SK-N-SH (cell line): ENCODE measurements around the gene CRTC3. TPM values are rescaled to one million over a fixed set of nuclear protein-coding genes. Genes with fewer than 3 reads are reported as not detected.

Experiments used
- CTCF ChIA-PET: fragments of 300-600, 350-600 bp; formaldehyde crosslinking; extraction: SDS; loops from one replicate; lab custom pipeline; 2021; lab: Yijun Ruan, JAX
- POLR2A ChIA-PET: fragments of 350-600 bp; sonication (Branson Sonifier 250); formaldehyde crosslinking; extraction: SDS; loops from one replicate; lab custom pipeline; 2020; ENCODE audit warnings: antibody characterized with exemption, inconsistent platforms; lab: Yijun Ruan, JAX
- DNase-seq: peaks from one replicate; pipeline ENCODE4 v3.0.0; 2012
- H2AFZ ChIP-seq: fragments of 200-600 bp; sonication (generic); 2 replicates; pipeline ENCODE4 v1.8.1; 2016; ENCODE audit warnings: antibody characterized with exemption, mild to moderate bottlenecking, low read depth
- H3F3A ChIP-seq: fragments of 200-600 bp; sonication (generic); replicated peaks from 2 replicates; pipeline ENCODE3; 2016; ENCODE audit warnings: antibody characterized with exemption, mild to moderate bottlenecking; ENCODE audit not compliant: insufficient read depth
- H3K27ac ChIP-seq, 2 experiments: fragments of 200-500 bp in 1 of 2; fragments of 200-600 bp in 1 of 2; sonication (Bioruptor generic) in 1 of 2; sonication (generic), shearing (Covaris generic) in 1 of 2; 2 replicates each; pipeline versions ENCODE4 v1.5.1 to v1.6.1; 2014 to 2016; ENCODE audit warnings: low read depth in 2 of 2, inconsistent platforms in 1 of 2, low read length in 1 of 2, mild to moderate bottlenecking in 1 of 2, mixed read lengths in 1 of 2
- H3K27me3 ChIP-seq: fragments of 200-600 bp; sonication (generic), shearing (Covaris generic); 2 replicates; pipeline ENCODE4 v1.6.1; 2016; ENCODE audit warnings: mixed run types; ENCODE audit not compliant: insufficient read depth
- H3K36me3 ChIP-seq, 2 experiments: fragments of 200-500 bp in 1 of 2; fragments of 200-600 bp in 1 of 2; sonication (Bioruptor generic) in 1 of 2; sonication (generic) in 1 of 2; replicated peaks in 1 of 2; 2 replicates each; pipeline versions ENCODE3 to v1.5.1; 2014 to 2016; ENCODE audit warnings: low read length in 1 of 2, mild to moderate bottlenecking in 1 of 2; ENCODE audit not compliant: insufficient read depth in 2 of 2, control insufficient read depth in 1 of 2
- H3K4me1 ChIP-seq, 2 experiments: fragments of 200-500 bp in 1 of 2; fragments of 200-600 bp in 1 of 2; sonication (Bioruptor generic) in 1 of 2; sonication (generic), shearing (Covaris generic) in 1 of 2; 2 replicates each; pipeline versions ENCODE4 v1.5.1 to v1.6.1; 2014 to 2016; ENCODE audit warnings: low read depth in 1 of 2, low read length in 1 of 2, mixed run types in 1 of 2; ENCODE audit not compliant: insufficient read depth in 2 of 2, control insufficient read depth in 1 of 2
- H3K4me2 ChIP-seq: fragments of 200-600 bp; sonication (generic), shearing (Covaris generic); 2 replicates; pipeline ENCODE4 v1.6.1; 2017; ENCODE audit warnings: mixed run types
- H3K4me3 ChIP-seq, 2 experiments: fragments of 200-500 bp in 1 of 2; fragments of 200-600 bp in 1 of 2; sonication (Bioruptor generic) in 1 of 2; sonication (generic), shearing (Covaris generic) in 1 of 2; 2 replicates each; pipeline versions ENCODE4 v1.5.1 to v1.8.1; 2014 to 2016; ENCODE audit warnings: low read depth in 2 of 2, inconsistent platforms in 1 of 2, low read length in 1 of 2, mild to moderate bottlenecking in 1 of 2, mixed read lengths in 1 of 2, moderate library complexity in 1 of 2
- H3K79me2 ChIP-seq: fragments of 200-600 bp; sonication (generic); 2 replicates; pipeline ENCODE4 v1.8.1; 2017; ENCODE audit warnings: mild to moderate bottlenecking; ENCODE audit not compliant: insufficient read depth
- H3K9ac ChIP-seq: fragments of 200-600 bp; sonication (generic); 2 replicates; pipeline ENCODE4 v1.6.1; 2017; ENCODE audit warnings: mixed run types
- H3K9me2 ChIP-seq: fragments of 200-600 bp; sonication (generic); 2 replicates; pipeline ENCODE4 v1.6.1; 2017; ENCODE audit warnings: mixed run types
- H3K9me3 ChIP-seq: fragments of 200-600 bp; sonication (generic); 2 replicates; pipeline ENCODE4 v1.6.1; 2017; ENCODE audit warnings: mixed run types, mild to moderate bottlenecking, moderate library complexity
- H4K20me1 ChIP-seq: fragments of 200-600 bp; sonication (generic); 2 replicates; pipeline ENCODE4 v1.6.1; 2017; ENCODE audit warnings: mild to moderate bottlenecking, mixed run types; ENCODE audit not compliant: insufficient read depth
- CHD2 ChIP-seq: fragments of 150-350 bp; IDR thresholded peaks from 2 replicates; pipeline ENCODE4 v1.6.1; 2018; ENCODE audit warnings: low read length; ENCODE audit not compliant: partially characterized antibody
- ELF1 ChIP-seq: IDR thresholded peaks from 2 replicates; pipeline ENCODE4 v1.4.0; 2012
- EP300 ChIP-seq, 2 experiments: IDR thresholded peaks; 2 replicates each; pipeline versions ENCODE4 v1.4.0 to v1.6.1; 2012; ENCODE audit warnings: borderline replicate concordance in 1 of 2, low read depth in 1 of 2, low read length in 1 of 2
- EZH2phosphoT487 ChIP-seq: fragments of 200-600 bp; sonication (generic); IDR thresholded peaks from 2 replicates; pipeline ENCODE4 v1.6.1; 2017; ENCODE audit warnings: low read depth, mixed run types, mild to moderate bottlenecking, antibody characterized with exemption, moderate library complexity, borderline replicate concordance
- GATA2 ChIP-seq: sonication (generic); formaldehyde crosslinking; IDR thresholded peaks from 2 replicates; pipeline ENCODE4 v1.5.0; 2020; ENCODE audit warnings: mild to moderate bottlenecking, missing genetic modification reagents
- JUND ChIP-seq: IDR thresholded peaks from 2 replicates; pipeline ENCODE4 v1.4.0; 2012
- NFIC ChIP-seq: IDR thresholded peaks from 2 replicates; pipeline ENCODE4 v1.4.0; 2012; ENCODE audit warnings: borderline replicate concordance
- RAD21 ChIP-seq: IDR thresholded peaks from 2 replicates; pipeline ENCODE4 v1.6.1; 2012; ENCODE audit warnings: mild to moderate bottlenecking, low read length
- RCOR1 ChIP-seq: fragments of 150-350 bp; IDR thresholded peaks from 2 replicates; pipeline ENCODE4 v1.6.1; 2017; ENCODE audit warnings: antibody characterized with exemption, low read length
- RFX5 ChIP-seq: IDR thresholded peaks from 2 replicates; pipeline ENCODE4 v1.6.1; 2012; ENCODE audit warnings: mild to moderate bottlenecking, improper control_type of control experiment, low read length
- RXRA ChIP-seq: IDR thresholded peaks from 2 replicates; pipeline ENCODE4 v1.4.0; 2012; ENCODE audit warnings: low read depth, mild to moderate bottlenecking, borderline replicate concordance
- SMC3 ChIP-seq: IDR thresholded peaks from 2 replicates; pipeline ENCODE4 v1.6.1; 2012; ENCODE audit warnings: low read depth, low read length, improper control_type of control experiment
- TCF12 ChIP-seq: IDR thresholded peaks from 2 replicates; pipeline ENCODE4 v1.4.0; 2012
- TEAD4 ChIP-seq: IDR thresholded peaks from 2 replicates; pipeline ENCODE4 v1.4.0; 2012; ENCODE audit warnings: mild to moderate bottlenecking, borderline replicate concordance; ENCODE audit not compliant: insufficient read depth
- whole genome bisulfite sequencing: methylation state at CpG from one replicate; pipeline ENCODE4 v1.1.6; 2017; ENCODE audit warnings: low lambda C conversion rate; 5-methylcytosine and 5-hydroxymethylcytosine counted together
- polyA plus RNA-seq, 3 experiments: library from polyadenylated mRNA; depleted of rRNA; stranded (reverse); fragments of >200 nt; gene quantifications; 2 replicates each; pipeline ENCODE4 v1.2.3, GENCODE V29; 2012

Gene CRTC3
- polyA plus RNA-seq, 1 of the 3 experiments (the other 2 are of a cell fraction), result 16.7 TPM

- peaks cover 8% of the 10 kb centered on the region for H3K79me2 ChIP-seq
- no peaks in the 10 kb centered on the region for H4K20me1 ChIP-seq
- DNase-seq, result no peak
- no peak overlapping the region; a peak in 1 of 4 replicates for H3K27ac ChIP-seq
- no peaks in the 10 kb centered on the region for H3K9me2 ChIP-seq
- no peak overlapping the region for H3K4me2 ChIP-seq
- TF ChIP-seq RFX5 (no peak), EP300 (IDR thresholded peaks at IDR 0.05; ENCODE audit: borderline replicate concordance in 1 of 2, low read depth in 1 of 2, low read length in 1 of 2) (no peak), ELF1 (no peak), RXRA (no peak), NFIC (no peak), RAD21 (no peak), GATA2 (no peak), CHD2 (no peak)
- H2AFZ ChIP-seq, result no peak overlapping the region
- ChIA-PET POLR2A (no interaction called here), CTCF (interaction anchor here (1.0 kb wide), 1 partner anchor 277 kb away, joined by 4 read pairs; no protein-coding TSS in a partner anchor)
- WGBS, result 95% methylated on average over 2 of the region's 2 CpGs
- peaks cover 8 to 13% of the 10 kb centered on the region in 2 experiments for H3K36me3 ChIP-seq
- no peaks in the 10 kb centered on the region for H3K9me3 ChIP-seq
- H3K27me3 ChIP-seq, result no peaks in the 10 kb centered on the region
- no peaks in the 10 kb centered on the region for H3F3A ChIP-seq
- H3K4me1 ChIP-seq, result peaks cover 1 to 7% of the 10 kb centered on the region in 2 experiments; a peak in 2 of 4 replicates
- no peak overlapping the region for H3K4me3 ChIP-seq
- no peak overlapping the region for H3K9ac ChIP-seq
Observed at GRCh38 chr15:90597577-90597976, 67.9 kb downstream of the CRTC3 start.

- POLR2A ChIA-PET, result no interaction called here
- TF ChIP-seq TCF12, result no peak
- peak; percentile 28; the same call in 1 of the 2 replicates for TF ChIP-seq RAD21
- 0 out of 2 replicates have a peak, but pooled peaks have one; percentile 11 for TF ChIP-seq SMC3
- TF ChIP-seq EZH2phosphoT487, result no peak
- no peak for TF ChIP-seq JUND
- no peak for TF ChIP-seq TEAD4
- TF ChIP-seq RFX5, result no peak
- no peak for TF ChIP-seq CHD2
- no peak for TF ChIP-seq RCOR1
- Histone ChIP-seq H2AFZ (no peak overlapping the region), H3K27ac (no peak overlapping the region; a peak in 1 of 4 replicates), H4K20me1 (no peaks in the 10 kb centered on the region), H3K4me2 (no peak overlapping the region), H3F3A (no peaks in the 10 kb centered on the region), H3K36me3 (peaks cover 8 to 13% of the 10 kb centered on the region in 2 experiments), H3K27me3 (no peaks in the 10 kb centered on the region), H3K79me2 (peaks cover 8% of the 10 kb centered on the region), H3K9me3 (no peaks in the 10 kb centered on the region), H3K9ac (no peak overlapping the region), H3K4me1 (peaks cover 0 to 7% of the 10 kb centered on the region in 2 experiments; a peak in 1 of 4 replicates), H3K4me3 (no peak overlapping the region), H3K9me2 (no peaks in the 10 kb centered on the region)
- 91% methylated on average over 5 of the region's 7 CpGs for WGBS
- no peak for DNase-seq
- CTCF ChIA-PET, result interaction anchor here (0.6 to 1.0 kb wide), 2 partner anchors 67 to 278 kb away, joined by 3 to 4 read pairs; no protein-coding TSS in a partner anchor
Observed at GRCh38 chr15:90598031-90598577, 68.4 kb downstream of the CRTC3 start.
